NCI-H128 (cell line): ENCODE results near the gene GYS2.
"Not testable (repeated sequence)": the region's sequence is repeated elsewhere in the genome, so short reads cannot be mapped to it uniquely, and the experiment has no call there.

Experiments
- DNase-seq: peaks from one replicate; lab custom pipeline; 2025; ENCODE audit not compliant: unreplicated experiment; lab: John Stamatoyannopoulos, UW

The GYS2 gene

DNA sequence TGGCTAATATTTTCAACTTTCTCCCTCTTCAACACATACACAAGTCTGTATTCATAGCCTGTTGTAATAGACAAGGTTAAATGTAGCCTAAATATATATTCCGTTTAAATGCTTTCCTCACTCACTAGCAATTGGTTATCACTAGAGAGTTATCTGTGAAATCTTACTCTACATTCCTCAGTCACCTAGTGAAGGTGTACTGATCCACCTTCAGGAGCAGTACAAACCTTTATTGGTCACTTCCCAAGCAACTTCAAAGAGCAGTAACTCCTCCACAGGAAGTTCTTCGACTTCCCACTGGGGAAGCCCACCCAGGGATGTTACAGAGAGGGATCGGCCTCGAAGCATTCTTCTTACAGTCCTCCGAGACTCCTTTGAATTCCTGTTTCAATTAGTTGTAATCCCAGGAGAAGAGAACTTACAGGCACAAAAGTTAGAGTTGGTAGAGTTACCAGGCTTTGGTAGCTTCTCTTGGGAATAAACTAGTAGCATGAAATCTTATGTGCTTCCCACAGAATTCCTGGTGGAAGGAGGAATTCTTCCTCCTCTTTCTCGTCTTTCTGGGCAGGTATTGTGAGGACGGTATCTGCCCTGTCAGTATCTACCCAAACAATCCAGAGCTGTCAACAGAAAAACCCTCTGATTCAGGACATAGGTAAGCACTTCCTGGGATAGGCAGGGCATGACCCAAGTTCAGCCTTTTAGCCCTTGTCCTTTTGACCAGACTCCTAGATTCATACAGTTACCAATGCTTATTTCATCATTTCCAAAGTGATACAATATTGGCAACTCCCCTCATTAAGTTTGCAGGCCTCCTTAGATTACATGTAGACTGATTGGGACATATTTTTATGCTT, at the start of gene GYS2:
TSS of gene GYS2 (minus strand) at position 603 of the 857 bp plus-strand sequence. CDS start at position 348, 255 bp downstream.
- DNase-seq: no peak

DNA sequence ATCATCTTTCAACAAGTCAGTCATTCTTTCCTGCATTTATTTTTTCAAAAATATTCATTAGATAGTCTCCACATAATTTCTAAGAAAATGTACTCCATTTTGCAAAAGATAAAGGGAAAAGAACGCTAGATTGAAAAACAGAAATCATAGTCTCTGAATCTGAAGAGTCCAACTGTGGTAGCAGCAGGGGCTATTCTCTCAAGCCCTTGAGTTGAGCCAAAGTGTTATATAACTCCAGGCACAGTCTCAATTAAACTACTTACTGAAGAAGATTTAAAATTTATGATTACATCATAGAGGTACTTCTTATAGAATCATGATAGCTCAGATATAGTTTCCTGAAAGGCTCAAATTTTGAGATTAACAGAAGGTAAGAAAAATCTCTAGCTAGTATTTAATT, 47.2 kb upstream of the GYS2 start:
- DNase-seq: no peak

DNA sequence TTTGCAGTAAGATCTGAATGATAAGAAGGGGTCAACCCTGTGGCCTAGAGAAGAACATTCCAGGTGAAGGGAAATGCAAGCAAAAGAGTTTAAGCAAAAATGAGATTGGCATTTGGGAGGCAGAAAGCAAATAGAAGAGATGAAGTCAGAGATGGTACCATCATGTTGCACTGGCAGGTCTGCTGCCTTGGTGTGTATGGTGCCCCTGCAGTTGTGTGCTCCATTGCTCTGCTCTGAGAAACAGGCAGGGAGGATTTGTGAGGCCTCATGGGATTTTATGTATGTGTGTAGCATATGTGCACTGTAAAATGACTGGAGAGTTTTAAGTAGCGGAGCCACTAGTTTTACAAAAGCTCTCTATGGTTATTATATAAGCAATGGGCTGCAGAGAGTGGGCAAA, 46.4 kb upstream of the GYS2 start:
- DNase-seq: no peak

DNA sequence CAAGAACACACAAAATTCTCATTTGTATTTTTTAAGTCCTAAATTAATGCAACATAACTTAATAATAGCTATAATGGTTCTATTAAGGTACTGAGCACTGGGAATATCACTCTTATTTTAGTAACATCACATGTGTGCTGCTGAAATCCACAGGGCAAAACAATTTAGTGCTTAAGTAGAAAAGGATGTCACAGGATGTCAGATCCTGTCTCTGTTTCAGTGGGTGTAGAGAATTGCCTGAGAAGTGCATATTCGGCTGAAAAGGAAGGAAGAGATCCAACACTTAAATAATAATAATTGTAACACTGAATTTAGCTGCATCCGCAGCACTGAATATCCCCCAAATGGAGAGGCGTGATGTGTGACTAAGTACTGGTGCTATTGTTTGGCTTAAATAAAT, 44.4 kb upstream of the GYS2 start:
- DNase-seq: no peak

DNA sequence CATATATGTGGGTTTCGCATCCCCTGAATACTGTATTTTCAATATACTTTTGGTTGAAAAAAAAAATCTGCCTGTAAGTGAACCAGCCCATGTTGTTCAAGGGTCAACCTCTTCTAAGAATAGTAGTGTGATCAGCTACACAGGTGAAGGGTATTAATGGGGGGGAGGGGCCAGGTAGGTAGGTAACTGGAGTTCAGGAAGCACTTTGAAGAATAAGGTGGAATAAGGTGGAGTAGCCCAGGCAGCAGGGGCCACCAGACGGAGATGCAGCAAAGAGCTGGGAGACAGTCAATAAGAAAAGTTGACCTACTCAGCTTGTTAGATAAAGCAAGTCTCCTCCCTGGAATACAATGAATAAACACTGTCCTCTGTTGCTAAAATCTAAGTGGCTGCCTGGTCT, 43.7 kb upstream of the GYS2 start:
- no peak for DNase-seq

DNA sequence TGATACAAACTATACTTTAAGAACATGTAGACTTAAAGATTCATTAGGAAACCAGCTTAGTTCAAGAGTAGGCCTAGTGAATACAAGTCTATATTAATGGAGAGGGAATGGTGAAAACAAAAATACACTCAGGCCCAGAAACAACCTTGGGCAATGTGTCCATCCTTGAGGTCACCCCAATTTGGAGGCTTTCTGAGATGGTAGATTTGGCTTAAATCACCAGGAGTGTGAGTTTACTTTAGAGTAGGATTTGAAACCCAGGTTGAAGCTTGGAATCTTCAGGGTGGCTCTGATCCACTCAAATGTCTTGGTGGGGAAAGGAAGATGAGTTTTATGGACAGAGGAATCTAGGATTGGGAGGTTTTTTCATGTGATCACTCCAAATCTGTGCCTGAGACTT, 42.5 kb upstream of the GYS2 start:
- no peak for DNase-seq

DNA sequence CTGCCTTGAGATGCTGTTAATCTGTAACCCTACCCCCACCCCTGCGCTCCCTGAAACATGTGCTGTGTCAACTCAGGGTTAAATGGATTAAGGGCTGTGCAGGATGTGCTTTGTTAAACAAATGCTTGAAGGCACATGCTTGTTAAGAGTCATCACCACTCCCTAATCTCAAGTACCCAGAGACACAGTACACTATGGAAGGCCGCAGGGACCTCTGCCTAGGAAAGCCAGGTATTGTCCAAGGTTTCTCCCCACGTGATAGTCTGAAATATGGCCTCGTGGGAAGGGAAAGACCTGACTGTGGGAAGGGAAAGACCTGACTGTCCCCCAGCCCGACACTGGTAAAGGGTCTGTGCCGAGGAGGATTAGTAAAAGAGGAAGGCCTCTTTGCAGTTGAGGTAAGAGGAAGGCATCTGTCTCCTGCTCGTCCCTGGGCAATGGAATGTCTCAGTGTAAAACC, 40.4 kb upstream of the GYS2 start:
- DNase-seq: not testable (repeated sequence)

DNA sequence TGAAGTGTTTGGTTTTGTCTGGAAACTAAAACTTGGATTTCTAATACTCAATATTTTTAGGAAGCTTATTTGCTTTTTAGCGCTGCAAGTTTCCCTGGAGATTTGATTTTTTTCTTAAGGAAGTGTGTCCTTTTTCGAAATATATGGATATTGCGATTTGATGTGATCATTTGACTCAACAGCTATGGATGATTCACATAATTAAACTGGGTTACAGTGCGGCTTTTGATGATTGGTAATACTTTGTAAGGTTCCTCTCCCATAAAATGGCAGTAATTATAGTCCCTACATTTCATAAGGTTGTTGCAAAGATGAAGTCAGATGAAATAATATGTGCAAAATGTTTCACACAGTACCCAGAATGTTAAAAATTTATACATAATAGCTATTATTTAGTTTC, 39.9 kb upstream of the GYS2 start:
- DNase-seq: no peak

DNA sequence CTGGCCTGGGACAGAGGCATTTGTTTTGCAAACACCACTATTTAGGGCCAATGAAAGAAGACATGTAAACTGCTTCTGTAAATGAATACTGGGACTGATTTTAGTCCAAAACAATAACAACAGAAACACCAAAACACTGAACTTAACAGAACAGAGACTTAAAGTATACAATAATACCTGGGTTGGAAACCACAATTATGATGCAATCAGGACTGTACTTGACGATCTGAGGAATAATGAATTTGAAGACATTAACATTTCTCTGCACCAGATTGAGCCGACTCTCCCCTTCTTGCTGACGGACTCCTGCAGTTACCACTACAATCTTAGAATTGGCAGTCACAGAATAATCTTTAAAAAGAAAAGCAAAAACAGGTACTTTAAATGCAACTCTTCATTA, 39.1 kb upstream of the GYS2 start:
- no peak for DNase-seq

DNA sequence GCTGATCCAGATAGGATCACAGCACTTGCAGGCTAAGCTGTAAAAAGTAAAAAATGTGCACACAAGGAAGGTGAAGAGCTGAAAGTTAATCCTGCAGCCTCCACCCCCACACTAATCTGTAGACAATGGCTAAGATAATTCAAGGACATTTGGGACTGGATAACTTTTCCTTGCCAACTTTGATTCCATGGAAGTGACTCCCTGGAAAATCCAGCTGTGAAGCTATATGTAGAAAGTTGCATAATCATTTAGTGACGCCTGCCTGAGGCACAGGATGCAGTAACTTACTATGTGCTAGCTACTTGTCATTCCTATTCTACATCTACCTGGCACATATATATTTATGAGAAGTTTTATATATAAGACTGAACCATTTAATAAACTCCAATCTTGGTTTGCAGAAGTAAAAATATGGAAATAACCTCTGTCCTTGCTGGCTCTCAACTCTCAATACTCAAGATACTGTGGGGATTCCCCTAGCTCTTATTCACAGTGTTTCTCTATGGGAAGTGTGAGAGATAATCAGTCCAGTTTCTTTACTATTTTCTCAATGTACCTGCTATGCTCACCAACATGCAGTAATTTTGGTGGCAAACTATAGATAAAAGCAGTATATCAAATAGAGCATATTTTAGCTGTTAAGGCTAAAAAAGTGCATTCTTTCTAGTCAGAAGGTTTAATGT, 38.2 kb upstream of the GYS2 start:
- DNase-seq: no peak

DNA sequence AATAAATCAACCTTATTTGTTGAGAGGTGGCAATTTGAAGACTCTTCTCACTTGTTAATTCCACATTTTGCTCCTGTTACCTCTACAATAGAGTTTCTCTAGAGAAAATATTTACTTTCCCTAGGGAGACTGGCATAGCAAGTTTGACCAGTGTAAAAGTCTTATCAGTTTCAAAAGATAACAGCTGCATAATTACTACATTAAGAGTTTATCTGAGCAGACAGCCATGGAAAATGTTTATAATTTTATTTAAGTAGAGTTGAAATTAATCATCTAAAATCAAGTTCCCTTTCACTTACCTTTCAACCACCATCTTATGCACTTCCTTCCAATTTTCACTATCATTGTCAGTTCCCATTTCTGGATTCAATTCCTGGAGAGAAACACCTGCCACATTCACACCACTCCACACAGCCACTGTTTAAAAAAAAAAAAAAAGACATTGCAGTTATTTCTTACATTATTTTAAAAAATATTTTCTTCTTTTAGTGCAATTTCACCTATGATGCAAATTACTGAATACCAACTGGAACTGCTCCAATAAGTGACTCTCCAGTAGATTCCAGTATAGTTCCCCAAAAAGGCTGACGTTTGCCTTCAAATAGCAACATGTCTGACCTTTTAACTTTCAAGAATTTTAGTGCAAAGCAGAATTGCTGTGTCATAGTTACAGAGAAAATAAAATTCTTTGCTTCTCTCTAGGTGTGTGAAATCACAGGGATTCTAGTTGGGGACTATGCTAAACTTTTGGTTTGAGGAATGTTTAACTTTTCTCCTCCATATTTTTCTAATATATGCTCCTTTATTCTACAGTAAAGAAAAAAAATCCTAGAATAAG, 33.6 kb upstream of the GYS2 start:
- DNase-seq: no peak

DNA sequence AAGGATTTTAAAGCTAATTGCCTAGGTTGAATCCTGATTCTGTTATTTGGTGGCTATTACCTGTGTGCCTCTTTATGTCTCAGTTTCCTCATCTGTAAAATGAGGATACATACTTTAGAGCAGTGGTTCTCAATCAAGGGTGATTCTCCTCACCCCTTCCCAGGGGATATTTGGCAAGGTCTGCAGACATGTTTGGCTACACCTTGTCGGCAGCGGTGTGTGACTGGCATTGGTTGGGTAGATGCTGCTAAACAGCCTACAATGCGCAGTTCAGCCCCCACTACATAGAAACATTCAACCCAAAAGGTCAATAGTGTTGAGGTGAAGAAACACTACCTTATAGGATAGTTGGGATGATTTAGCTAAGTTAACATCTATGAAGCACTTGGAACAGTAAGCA, 29.6 kb upstream of the GYS2 start:
- no peak for DNase-seq

DNA sequence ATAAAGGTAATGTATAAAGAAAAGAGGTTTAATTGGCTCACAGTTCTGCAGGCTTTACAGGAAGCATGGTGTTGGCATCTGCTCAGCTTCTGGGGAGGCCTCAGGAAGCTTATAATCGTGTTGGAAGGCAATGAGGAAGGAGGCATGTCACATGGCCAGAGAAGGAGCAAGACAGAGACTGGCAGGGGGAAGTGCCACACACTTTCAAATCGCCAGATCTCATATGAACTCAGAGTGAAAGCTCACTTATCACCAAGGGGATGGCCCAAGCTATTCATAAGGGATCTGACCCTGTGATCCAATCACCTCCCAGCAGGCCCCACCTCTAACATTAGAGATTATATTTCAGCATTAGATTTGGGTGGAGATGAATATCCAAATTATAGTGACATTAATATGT, 26.7 kb upstream of the GYS2 start:
- no peak for DNase-seq

DNA sequence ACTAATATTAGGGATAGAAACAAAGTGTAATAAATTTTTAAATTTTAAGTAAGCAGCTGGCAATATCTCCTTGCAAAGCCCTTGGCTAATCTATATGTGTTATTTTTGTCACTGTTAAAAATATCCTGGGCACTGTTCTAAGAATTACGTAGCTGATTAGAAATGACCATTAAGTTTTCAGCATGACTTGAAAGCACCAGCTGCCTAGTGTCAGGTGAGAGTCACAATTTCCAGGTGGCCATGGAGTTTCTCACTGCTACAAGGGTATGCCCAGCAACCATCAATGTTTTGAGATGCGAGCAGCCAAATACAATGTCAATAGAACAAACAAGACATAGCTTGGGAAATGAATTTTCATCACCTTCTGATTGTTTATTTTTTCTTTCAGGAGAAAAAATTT, 23.3 kb upstream of the GYS2 start:
- no peak for DNase-seq

DNA sequence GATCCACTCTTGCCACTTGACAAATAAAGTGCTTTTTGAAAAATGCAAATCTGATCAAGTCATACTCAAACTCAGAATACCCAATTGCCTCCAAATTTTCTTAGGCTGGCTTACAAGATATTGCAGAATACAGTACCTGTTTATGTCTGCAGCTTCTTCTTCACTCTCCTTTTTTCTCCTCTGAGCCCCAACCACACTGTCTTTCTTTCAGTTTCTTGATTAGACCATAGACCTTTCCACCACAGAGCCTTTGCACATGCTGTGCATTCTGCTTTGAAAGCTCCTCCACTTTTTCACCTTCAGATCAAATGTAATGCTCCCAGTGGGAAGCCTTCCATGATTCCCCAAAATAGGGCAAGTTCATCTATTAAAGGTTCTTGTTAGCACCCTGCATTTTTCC, 13.9 kb upstream of the GYS2 start:
- DNase-seq: no peak

DNA sequence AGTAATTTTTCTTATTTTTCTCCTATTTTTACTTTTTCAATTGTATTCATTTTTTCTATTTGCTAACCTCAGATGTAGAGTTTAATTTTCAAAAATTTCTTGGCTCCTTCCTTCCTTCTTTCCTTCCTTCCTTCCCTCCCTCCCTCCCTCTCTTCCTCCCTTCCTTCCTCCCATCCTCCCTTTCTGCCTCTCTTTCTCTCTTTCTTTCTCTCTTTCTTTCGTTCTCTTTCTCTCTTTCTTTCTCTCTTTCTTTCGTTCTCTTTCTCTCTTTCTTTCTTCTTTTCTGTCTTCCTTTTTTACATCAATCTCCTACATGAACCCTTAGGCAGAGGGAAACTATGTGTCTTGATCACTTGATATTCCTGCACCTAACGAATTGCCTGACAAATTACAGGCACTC, 12.4 kb upstream of the GYS2 start:
- DNase-seq: no peak

DNA sequence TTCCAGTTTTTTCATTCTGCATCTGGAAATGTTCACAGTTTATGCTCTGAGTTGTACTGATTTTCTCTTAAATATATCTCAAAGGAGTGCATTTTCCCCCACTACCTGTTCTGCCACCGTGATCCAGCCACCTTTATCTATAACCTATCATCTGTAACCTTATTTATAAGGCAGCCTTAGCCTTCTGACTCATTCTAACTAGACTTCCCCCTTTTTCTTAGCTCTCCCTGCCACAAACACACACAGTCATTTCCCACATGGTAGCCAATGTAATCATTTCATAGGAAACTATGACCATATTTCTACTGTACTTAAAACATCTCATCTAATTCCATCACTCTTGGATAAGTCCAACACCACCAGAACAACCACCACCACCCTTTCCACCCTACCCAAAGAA, 10.8 kb upstream of the GYS2 start:
- DNase-seq: no peak

DNA sequence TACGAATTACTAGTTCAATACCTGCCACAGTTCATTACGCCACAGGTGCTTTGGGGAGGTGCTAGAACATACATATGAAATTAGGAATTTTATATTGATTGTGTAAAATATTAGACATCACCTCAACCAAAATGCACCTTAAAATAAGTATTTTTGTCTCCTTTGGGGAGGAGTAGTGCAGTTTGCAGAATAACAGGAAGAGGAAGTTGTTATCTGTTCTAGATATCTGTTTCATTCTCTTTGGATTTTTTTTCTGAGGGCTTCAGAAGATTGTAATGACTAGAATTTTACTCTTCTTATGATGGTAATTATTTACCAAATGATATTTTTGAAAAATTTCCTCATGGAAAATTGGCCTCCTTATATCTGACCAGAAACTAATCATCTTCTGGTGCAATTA, 9.9 kb upstream of the GYS2 start:
- no peak for DNase-seq

DNA sequence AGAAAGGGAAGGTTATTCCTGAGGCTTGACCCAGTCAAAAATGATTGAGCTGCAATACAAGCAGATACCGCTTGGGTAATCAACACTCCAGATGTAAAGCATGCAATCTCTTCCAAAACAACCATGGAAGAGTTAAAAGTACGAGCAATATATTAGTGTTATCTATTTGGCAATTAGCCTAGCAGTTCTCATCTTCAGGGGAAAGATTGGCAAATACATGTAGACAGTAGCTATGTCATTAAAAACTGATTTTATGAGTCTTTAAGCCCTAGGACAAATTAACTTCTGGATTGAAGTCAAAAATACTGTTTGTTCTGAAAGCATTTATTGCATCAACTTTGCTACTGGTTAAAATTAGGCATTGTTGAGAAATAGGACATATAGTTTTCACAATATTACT, 9.3 kb upstream of the GYS2 start:
- DNase-seq: no peak

DNA sequence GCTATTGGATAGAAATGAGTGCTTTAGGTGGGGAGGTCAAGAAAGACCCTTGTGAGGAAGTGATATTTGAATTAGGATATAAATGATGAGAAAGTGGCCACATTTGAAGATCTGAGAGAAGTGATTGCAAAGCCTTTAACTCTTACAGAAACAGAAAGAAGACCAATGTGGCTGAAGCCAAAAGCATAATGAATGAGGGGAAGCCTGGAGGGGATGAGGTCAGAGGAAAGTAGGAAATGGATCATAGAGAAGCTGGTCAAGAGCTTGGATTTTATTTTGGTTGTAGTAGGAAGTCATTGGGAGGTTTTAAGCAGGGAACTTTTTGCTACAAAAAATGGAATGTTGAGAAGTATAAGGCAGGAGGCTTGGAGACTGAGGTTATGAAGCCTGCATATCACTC, 3.5 kb upstream of the GYS2 start:
- DNase-seq: no peak

DNA sequence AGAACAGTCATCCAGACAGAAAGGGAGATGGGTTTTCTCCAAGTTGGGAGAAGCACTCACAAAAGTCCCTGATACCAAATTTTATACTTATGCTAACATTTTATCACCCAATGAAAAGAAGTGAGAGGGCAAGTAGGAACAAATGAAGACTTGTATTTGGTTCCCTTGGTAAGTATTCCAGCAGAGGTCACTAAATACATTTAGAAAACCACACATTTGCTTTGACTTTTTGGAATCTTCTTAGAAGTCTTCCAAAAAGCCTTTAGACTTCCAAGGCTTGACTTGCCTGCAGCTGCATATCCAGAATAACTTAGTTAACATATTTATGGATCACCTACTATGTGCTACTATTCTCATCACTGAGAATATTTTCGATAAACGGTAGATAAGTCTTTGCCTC, 3.1 kb upstream of the GYS2 start:
- no peak for DNase-seq

DNA sequence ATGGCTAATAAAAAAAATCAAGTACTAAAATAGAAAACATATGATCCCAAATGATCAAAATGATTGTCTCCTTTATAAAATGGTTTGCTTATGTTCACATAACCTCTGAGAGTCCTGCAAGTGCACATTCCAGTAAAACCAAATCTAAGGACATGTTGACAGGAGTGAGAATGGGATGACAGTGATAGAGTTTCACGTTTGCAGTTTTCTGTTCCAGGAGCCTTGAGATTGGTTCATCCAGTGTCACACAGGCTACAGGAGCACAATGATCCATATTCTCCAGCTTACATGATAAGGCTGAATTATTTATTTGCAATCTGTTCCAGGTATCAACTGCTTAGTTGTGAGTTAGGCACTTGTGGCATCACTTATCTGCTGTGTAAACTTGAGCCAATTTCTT, 1.5 kb upstream of the GYS2 start:
- DNase-seq: no peak
